Measurements from ENCODE around the gene GSTT2B. TPM values are rescaled to one million over a fixed set of nuclear protein-coding genes. Genes with fewer than 3 reads are reported as not detected.
"Not testable (repeated sequence)": the region's sequence is repeated elsewhere in the genome, so short reads cannot be mapped to it uniquely, and the experiment has no call there.

Gene GSTT2B
- total and polyA plus RNA-seq, 2 donors (not counting 3 experiments of a cell fraction or from before 2014, with no cell fraction given): 33.6 to 36.1 TPM

GRCh38 chr22:24002272-24002671 is 41.3 kb upstream of the GSTT2B start:
- intact Hi-C loops (cut with micrococcal nuclease) (no loop called here), dilution Hi-C loops (cut with MboI; ENCODE audit: extremely low pct_ligation_motif_present, low sequenced_read_pairs) (no loop called here)
- TF ChIP-seq POLR2AphosphoS5 (IDR thresholded peaks at IDR 0.05; ENCODE audit: insufficient read depth, low read depth, low read length) (no peak), GATA2 (IDR thresholded peaks at IDR 0.05; ENCODE audit: insufficient read depth, insufficient read length, low read depth, low read length) (no peak)
- no peaks in the 10 kb centered on the region for H3K27me3 ChIP-seq (ENCODE audit: control insufficient read depth in 2 of 2, insufficient read depth in 2 of 2, low read length in 2 of 2)
- CTCF ChIA-PET: no interaction called here
- POLR2A ChIA-PET: no interaction called here
- H3K9ac ChIP-seq (replicated peaks; ENCODE audit: extremely low read depth, insufficient read depth, low read length): no peak overlapping the region
- no peaks in the 10 kb centered on the region for H3K36me3 ChIP-seq (ENCODE audit: control insufficient read depth in 2 of 2, extremely low read depth in 1 of 2, insufficient read depth in 2 of 2, low read length in 2 of 2)
- DNase-seq (ENCODE audit: low read depth, low spot score): no peak
- H3K79me2 ChIP-seq (ENCODE audit: control insufficient read depth, insufficient read depth, low read length): no peaks in the 10 kb centered on the region
- H3K9me1 ChIP-seq (replicated peaks; ENCODE audit: control insufficient read depth, extremely low read depth, insufficient read depth, low read length): no peaks in the 10 kb centered on the region
- H4K20me1 ChIP-seq (replicated peaks; ENCODE audit: control insufficient read depth, extremely low read depth, insufficient read depth, low read length): no peaks in the 10 kb centered on the region
- no peak overlapping the region for H3K27ac ChIP-seq (ENCODE audit: insufficient read depth, low read depth, low read length)
- BruUV-seq (replicated peaks): no TSS peak
- no peak overlapping the region for H2AFZ ChIP-seq (ENCODE audit: low read depth, low read length)
- H3K4me1 ChIP-seq (ENCODE audit: control insufficient read depth, extremely low read depth, insufficient read depth, low read length): no peaks in the 10 kb centered on the region
- H3K4me2 ChIP-seq (ENCODE audit: insufficient read depth, low read length): no peak overlapping the region
- H3K4me3 ChIP-seq (replicated peaks in 1 of 3; ENCODE audit: insufficient read depth in 1 of 3, low read depth in 1 of 3, low read length in 3 of 3): no peak overlapping the region
- H3K9me3 ChIP-seq (replicated peaks; ENCODE audit: control insufficient read depth, insufficient read depth, low read length): no peaks in the 10 kb centered on the region
- no peak for FAIRE-seq

GRCh38 chr22:24001314-24001713 is 40.3 kb upstream of the GSTT2B start:
- H3K4me2 ChIP-seq (ENCODE audit: insufficient read depth, low read length): no peak overlapping the region
- POLR2A ChIA-PET: no interaction called here
- no peak for TF ChIP-seq EZH2 (IDR thresholded peaks at IDR 0.05; ENCODE audit: borderline replicate concordance, low read depth, low read length, severe bottlenecking)
- TF ChIP-seq POLR2AphosphoS5 (IDR thresholded peaks at IDR 0.05; ENCODE audit: insufficient read depth, low read depth, low read length): no peak
- no peak for TF ChIP-seq CTCF (IDR thresholded peaks at IDR 0.05; ENCODE audit: extremely low read depth in 1 of 2, insufficient read depth in 1 of 2, low read depth in 1 of 2, low read length in 2 of 2)
- TF ChIP-seq MYC (IDR thresholded peaks at IDR 0.05; ENCODE audit: low read depth, low read length): no peak
- no peak for TF ChIP-seq JUN (IDR thresholded peaks at IDR 0.05; ENCODE audit: borderline replicate concordance, insufficient read depth, insufficient read length, low read depth)
- FAIRE-seq (peak; percentile 59), DNase-seq (ENCODE audit: low read depth, low spot score) (no peak)
- no TSS peak for BruUV-seq (replicated peaks)
- no peaks in the 10 kb centered on the region for H3K36me3 ChIP-seq (ENCODE audit: control insufficient read depth in 2 of 2, extremely low read depth in 1 of 2, insufficient read depth in 2 of 2, low read length in 2 of 2)
- H2AFZ ChIP-seq (ENCODE audit: low read depth, low read length): no peak overlapping the region
- H3K9me1 ChIP-seq (replicated peaks; ENCODE audit: control insufficient read depth, extremely low read depth, insufficient read depth, low read length): no peaks in the 10 kb centered on the region
- no peaks in the 10 kb centered on the region for H3K9me3 ChIP-seq (replicated peaks; ENCODE audit: control insufficient read depth, insufficient read depth, low read length)
- no peak overlapping the region for H3K9ac ChIP-seq (replicated peaks; ENCODE audit: extremely low read depth, insufficient read depth, low read length)
- H3K4me1 ChIP-seq (ENCODE audit: control insufficient read depth, extremely low read depth, insufficient read depth, low read length): no peaks in the 10 kb centered on the region
- CTCF ChIA-PET: interaction anchor here (0.8 kb wide), 1 partner anchor 174 kb away, joined by 3 read pairs; no protein-coding TSS in a partner anchor
- H3K79me2 ChIP-seq (ENCODE audit: control insufficient read depth, insufficient read depth, low read length): no peaks in the 10 kb centered on the region
- H3K27ac ChIP-seq (ENCODE audit: insufficient read depth, low read depth, low read length): no peak overlapping the region
- dilution Hi-C loops (cut with MboI; ENCODE audit: extremely low pct_ligation_motif_present, low sequenced_read_pairs) (no loop called here), intact Hi-C loops (cut with micrococcal nuclease) (no loop called here)
- no peaks in the 10 kb centered on the region for H3K27me3 ChIP-seq (ENCODE audit: control insufficient read depth in 2 of 2, insufficient read depth in 2 of 2, low read length in 2 of 2)
- H3K4me3 ChIP-seq (replicated peaks in 1 of 3; ENCODE audit: insufficient read depth in 1 of 3, low read depth in 1 of 3, low read length in 3 of 3): no peak overlapping the region
- H4K20me1 ChIP-seq (replicated peaks; ENCODE audit: control insufficient read depth, extremely low read depth, insufficient read depth, low read length): no peaks in the 10 kb centered on the region

GRCh38 chr22:23999779-24000178 is 38.8 kb upstream of the GSTT2B start:
- H3K9me1 ChIP-seq (replicated peaks; ENCODE audit: control insufficient read depth, extremely low read depth, insufficient read depth, low read length); H3K9ac ChIP-seq (replicated peaks; ENCODE audit: extremely low read depth, insufficient read depth, low read length); H3K36me3 ChIP-seq (ENCODE audit: control insufficient read depth in 2 of 2, extremely low read depth in 1 of 2, insufficient read depth in 2 of 2, low read length in 2 of 2); CTCF ChIA-PET; H3K4me3 ChIP-seq (replicated peaks in 1 of 3; ENCODE audit: insufficient read depth in 1 of 3, low read depth in 1 of 3, low read length in 3 of 3); BruUV-seq (replicated peaks); dilution Hi-C loops (cut with MboI; ENCODE audit: extremely low pct_ligation_motif_present, low sequenced_read_pairs); H3K9me3 ChIP-seq (replicated peaks; ENCODE audit: control insufficient read depth, insufficient read depth, low read length); POLR2A ChIA-PET; H3K27ac ChIP-seq (ENCODE audit: insufficient read depth, low read depth, low read length); H3K27me3 ChIP-seq (ENCODE audit: control insufficient read depth in 2 of 2, insufficient read depth in 2 of 2, low read length in 2 of 2); H3K4me2 ChIP-seq (ENCODE audit: insufficient read depth, low read length); intact Hi-C loops (cut with micrococcal nuclease); DNase-seq (ENCODE audit: low read depth, low spot score); H3K79me2 ChIP-seq (ENCODE audit: control insufficient read depth, insufficient read depth, low read length); H2AFZ ChIP-seq (ENCODE audit: low read depth, low read length); H4K20me1 ChIP-seq (replicated peaks; ENCODE audit: control insufficient read depth, extremely low read depth, insufficient read depth, low read length); FAIRE-seq; H3K4me1 ChIP-seq (ENCODE audit: control insufficient read depth, extremely low read depth, insufficient read depth, low read length): not testable (repeated sequence)
